ENCODE measurements around the gene ARF5.

The ARF5 gene

GRCh38 chr7:127589896-127590295 is 1.7 kb downstream of the ARF5 start:
- DNase-seq, result no peak

GRCh38 chr7:127591189-127591588 is 3.0 kb downstream of the ARF5 start:
- DNase-seq, result no peak

- no peak for DNase-seq
Measured at GRCh38 chr7:127591591-127591990, 3.4 kb downstream of the ARF5 start.

- no peak for DNase-seq
Measured at GRCh38 chr7:127592550-127592949, 4.3 kb downstream of the ARF5 start.

- DNase-seq, result no peak
Measured at GRCh38 chr7:127594490-127594889, 6.3 kb downstream of the ARF5 start.

- DNase-seq, result no peak
Measured at GRCh38 chr7:127595737-127596136, 7.5 kb downstream of the ARF5 start.

- DNase-seq, result no peak
Measured at GRCh38 chr7:127598318-127598717, 10.1 kb downstream of the ARF5 start.

GRCh38 chr7:127600885-127601284 is 12.7 kb downstream of the ARF5 start:
- no peak for DNase-seq

- DNase-seq, result no peak
Measured at GRCh38 chr7:127608446-127608845, 20.2 kb downstream of the ARF5 start.

GRCh38 chr7:127609297-127609696 is 21.1 kb downstream of the ARF5 start:
- DNase-seq, result no peak

- DNase-seq, result no peak
Measured at GRCh38 chr7:127612263-127612662, 24.1 kb downstream of the ARF5 start.

- DNase-seq, result no peak
Measured at GRCh38 chr7:127616724-127617123, 28.5 kb downstream of the ARF5 start.

- DNase-seq, result no peak
Measured at GRCh38 chr7:127618042-127618441, 29.8 kb downstream of the ARF5 start, which contains the start of gene PAX4. PAX4 (minus strand) TSS chr7:127618142; CDS start chr7:127615928, 2,214 bp downstream.

GRCh38 chr7:127618775-127619174 is 30.6 kb downstream of the ARF5 start:
- no peak for DNase-seq

- DNase-seq, result no peak
Measured at GRCh38 chr7:127619681-127620405, 31.6 kb downstream of the ARF5 start.

GRCh38 chr7:127620406-127621233 is 32.4 kb downstream of the ARF5 start:
- DNase-seq, result no peak

- DNase-seq, result no peak
Measured at GRCh38 chr7:127625331-127625730, 37.1 kb downstream of the ARF5 start.

GRCh38 chr7:127628445-127628844 is 40.2 kb downstream of the ARF5 start:
- no peak for DNase-seq

GRCh38 chr7:127629268-127629854 is 41.1 kb downstream of the ARF5 start:
- DNase-seq, result peak; percentile 22

GRCh38 chr7:127632276-127632910 is 44.2 kb downstream of the ARF5 start:
- DNase-seq, result no peak

- DNase-seq, result no peak
Measured at GRCh38 chr7:127635659-127636285, 47.6 kb downstream of the ARF5 start.

- no peak for DNase-seq
Measured at GRCh38 chr7:127638197-127638596, 50.0 kb downstream of the ARF5 start.

All from NCI-H526 treated with DMSO at 0.1 percent for 48 hours (cell line).